Kidney tubule cell (primary cell): ENCODE data around the gene LMX1B.

Source experiments
- DNase-seq: peaks from one replicate; pipeline ENCODE4 v3.0.0-alpha.2; 2018; ENCODE audit warnings: low spot score

Gene LMX1B

GRCh38 chr9:126604059-126605055, 9.4 kb upstream of the LMX1B start:
- no peak for DNase-seq

DNA sequence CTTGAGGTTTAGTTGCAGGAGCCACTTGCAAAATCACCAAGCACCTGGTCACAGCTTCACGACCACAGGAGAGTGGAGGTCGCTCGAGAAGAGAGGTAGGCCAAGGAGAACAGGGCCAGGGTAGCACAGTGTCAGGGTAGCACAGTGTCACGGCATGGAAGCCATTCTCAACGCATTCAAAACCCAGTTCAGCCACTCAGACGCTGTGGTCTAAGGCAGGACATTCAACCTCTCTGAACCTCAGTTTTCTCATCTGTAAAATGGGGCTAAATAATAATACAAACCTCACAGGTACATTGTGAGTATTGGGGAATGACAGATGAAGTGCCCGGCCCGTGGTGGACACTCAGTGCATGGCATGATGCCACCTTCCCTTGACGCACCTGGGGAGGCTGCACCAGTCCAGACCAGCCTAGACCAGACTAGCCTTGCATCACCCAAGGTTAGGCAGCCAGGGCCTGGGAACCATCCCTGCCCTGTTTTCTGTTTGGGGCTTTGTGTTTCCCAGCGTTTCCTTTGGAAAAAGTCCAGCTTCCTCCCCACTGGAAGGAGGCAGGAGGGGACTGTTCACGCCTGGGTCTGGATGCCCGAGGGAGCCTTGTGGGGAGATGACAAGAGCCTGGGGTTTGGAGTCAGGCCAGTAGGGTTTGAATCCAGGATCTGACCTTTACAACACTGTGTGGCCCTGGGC, 7.8 kb upstream of the LMX1B start:
- no peak for DNase-seq

- DNase-seq = no peak
These were observed 7.3 kb upstream of the LMX1B start for GRCh38 chr9:126606483-126606870.

DNA sequence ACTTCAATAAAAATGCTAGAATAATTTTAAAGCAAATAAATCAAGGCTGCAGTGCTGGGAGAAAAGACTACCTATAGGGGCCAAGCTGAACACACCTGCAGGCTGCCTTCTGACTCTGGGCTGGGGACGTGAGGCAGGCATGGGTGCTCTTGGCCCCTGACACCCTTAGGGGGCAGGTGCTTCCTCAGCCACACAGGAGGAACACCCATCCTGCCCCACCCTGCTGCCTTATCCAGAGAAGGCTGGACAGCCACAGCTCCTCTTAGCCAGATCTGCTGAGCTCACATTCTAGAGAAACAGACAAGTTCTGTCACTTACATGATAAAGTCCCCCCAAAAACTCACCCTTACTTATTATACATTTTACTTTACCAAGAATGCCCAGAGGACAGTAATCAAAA, 6.6 kb upstream of the LMX1B start:
- no peak for DNase-seq

DNA sequence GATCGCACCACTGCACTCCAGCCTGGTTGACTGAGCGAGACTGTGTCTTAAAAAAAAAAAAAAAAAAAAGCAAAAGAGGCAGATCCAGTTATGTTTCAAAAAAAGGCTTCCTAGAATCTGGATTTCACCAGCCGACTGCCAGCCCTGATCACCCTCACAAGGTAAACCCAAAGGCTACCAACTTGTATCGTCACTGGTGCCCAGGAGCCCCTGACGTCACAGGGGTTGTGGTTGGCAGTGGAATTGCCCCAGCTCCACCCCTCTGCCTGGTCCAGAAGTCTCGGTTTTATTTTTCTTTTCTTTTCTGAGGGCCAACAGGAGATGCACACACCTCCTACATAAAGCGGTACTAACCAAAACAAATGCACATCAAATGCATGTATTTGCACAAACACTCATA, 6.0 kb upstream of the LMX1B start:
- DNase-seq = no peak

DNA sequence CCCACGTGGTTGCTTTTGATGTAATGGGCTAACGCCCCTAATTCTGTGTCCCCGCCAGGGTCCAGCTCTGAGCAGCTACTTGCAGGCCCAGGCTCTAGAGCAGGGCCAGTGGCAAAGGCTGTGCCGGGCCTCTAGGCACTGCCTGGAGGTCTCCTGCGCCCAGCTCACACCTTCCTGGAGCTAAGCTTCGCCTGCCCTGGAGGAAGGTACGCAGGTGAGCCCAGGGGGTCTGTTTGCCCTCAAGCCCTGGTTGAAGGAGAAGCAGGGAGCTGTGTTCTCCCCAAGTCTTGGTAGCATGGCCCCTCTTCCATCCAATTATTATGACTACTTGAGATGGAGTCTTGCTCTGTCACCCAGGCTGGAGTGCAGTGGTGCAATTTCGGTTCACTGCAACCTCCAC, 5.2 kb upstream of the LMX1B start:
- no peak for DNase-seq

- DNase-seq = no peak
These were observed 4.5 kb upstream of the LMX1B start for GRCh38 chr9:126609191-126609590.

GRCh38 chr9:126609711-126610388, 3.9 kb upstream of the LMX1B start:
- DNase-seq = no peak

DNA sequence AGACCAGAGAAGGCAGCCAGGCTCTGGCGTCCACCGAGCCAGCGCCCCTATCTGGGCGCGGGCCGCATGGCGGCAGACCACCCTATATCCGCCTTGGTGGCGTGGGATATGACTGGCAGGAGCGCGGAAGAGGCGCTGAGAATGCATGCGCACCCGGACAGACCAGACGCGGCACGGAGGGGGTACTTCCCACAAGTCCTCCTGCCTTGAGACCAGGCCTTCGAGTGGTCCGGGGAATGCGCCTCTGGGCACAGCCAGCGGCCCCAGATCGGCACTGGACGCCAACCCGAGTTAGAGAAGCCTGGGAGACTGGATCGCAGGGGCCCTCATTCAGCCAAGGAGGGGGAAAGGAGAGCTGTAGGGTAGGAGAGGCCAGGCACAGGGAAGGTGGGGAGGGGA, 2.5 kb upstream of the LMX1B start:
- DNase-seq = no peak

- DNase-seq = peak; percentile 57
These were observed 2.0 kb upstream of the LMX1B start for GRCh38 chr9:126611592-126612325.

DNA sequence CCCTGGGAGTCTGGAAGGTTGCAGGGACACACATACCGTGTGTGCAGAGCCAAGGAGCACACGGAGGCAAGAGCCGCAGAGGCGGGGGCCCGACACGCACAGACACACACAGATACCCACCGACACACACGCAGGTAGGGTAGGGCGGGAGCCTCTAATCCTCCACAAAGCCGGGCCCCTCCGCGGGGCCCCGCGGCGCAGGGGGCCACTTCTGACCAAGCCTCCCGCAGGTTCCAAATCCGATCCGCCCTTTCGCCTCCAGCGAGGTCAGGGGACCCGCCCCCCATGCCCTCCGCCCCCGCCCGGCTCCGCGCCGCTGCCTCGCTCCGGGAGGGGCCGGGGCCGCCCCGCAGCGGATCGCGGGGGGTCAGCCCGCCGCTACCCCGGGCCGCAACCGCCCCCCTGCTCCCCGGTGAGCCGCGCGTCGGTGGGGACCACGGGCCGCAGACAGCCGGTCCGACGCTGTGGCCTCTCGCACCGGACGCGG, 1.4 kb upstream of the LMX1B start:
- DNase-seq = no peak

- no peak for DNase-seq
These were observed 701 bp upstream of the LMX1B start for GRCh38 chr9:126612813-126613641.

DNA sequence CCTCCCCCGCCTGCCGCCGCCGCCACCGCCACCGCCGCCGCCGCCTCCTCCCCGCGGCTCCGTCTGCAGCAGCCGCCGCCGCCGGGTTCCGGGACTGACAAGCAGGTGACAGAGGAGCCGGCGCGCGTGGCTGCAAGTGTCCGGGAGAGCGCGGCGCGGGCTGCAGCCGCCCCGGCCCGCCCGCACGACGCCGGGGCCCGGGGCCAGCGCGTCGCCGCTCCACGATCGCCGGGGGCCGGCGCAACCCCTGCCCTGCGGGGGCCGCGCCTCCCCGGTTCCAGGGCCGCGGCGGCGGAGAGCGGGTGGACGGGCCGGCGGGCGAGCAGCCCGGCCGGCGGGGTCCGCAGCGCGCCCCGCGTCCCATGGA, 343 bp downstream of the LMX1B start:
- no peak for DNase-seq

DNA sequence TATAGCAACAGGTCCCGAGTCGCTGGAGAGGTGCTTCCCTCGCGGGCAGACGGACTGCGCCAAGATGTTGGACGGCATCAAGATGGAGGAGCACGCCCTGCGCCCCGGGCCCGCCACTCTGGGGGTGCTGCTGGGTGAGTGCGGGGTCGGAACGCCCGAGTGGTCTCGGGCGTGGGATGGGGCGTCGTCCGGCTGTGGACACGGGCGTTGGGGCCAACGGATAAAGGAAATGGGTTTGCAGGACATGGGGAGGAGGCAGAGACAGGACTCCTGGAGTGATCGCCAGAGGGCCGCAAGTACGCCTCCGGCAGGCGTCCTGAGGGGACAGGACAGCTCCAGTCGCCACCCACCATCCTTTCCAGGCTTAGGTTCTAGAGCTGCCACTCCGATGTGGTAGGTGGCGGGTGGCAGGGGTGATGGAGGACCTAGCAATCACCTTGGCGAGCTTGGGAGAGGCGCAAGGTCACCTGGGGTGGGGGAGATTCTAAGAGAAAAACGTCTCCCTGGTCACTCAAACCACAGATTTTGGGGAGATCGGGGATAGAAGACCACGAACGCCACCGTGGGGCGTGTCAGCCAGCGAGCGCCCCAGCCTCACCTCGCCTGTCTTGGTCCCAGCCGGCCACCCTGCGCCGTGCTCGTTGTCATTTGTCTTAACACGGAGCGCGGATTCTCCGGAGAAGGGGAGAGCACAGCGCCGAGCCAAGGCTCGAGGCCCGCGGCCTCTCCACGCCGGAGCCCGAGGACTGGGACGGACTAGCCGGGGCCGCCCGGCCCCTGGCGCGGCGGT, 922 bp downstream of the LMX1B start:
- no peak for DNase-seq

DNA sequence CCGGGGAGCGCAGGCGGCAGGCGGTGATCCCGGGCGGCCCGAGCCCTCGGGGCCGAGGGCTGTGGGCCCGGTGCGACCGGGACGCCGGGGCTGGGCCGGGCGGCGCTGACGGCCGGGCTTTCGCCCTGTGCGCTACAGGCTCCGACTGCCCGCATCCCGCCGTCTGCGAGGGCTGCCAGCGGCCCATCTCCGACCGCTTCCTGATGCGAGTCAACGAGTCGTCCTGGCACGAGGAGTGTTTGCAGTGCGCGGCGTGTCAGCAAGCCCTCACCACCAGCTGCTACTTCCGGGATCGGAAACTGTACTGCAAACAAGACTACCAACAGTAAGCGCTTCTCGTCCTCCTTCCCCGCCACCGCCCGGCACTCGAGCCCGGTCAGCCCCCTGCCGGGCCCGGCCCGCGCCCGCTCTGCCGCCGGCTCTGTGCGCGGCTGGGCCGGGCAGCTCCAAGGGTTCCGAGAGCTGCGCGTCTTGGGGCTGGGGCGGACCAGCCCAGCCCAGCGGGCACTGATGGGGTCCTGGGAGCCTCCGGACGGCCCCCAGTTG, 1.6 kb downstream of the LMX1B start:
- peak; percentile 45 for DNase-seq

DNA sequence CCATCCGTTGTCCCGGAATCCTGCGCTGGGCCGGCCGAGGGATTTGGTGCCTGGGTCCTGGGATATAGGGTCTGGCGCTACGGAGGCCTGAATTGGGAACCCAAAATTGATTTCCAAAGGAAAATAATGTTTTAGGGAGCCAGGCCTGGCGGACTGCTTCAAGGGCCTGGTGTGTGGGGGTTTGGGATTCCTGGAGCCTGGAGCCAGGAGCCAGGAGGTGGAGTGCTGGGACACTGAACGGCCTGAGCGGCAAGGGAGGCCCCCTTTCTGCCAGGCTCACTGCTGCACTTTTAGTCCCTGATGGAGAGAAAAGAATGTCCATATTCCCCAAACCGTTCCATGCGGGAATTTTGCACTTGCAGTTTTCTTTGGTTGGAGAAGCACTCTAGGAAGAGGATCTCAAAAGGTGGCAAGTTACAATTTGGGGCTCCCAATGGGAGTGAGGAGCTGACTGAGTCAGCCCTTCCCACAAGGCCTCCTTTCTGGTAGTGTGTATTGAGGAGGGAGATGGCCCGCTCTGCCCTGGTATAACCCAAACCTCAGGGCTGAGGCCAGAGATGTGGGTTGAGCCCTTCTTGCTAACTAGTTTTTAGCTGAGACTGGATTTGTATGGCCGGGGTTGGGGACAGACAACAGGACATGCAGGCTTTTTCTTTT, 2.2 kb downstream of the LMX1B start:
- no peak for DNase-seq

- no peak for DNase-seq
These were observed 2.8 kb downstream of the LMX1B start for GRCh38 chr9:126616521-126616976.

GRCh38 chr9:126617003-126617822, 3.5 kb downstream of the LMX1B start:
- no peak for DNase-seq

DNA sequence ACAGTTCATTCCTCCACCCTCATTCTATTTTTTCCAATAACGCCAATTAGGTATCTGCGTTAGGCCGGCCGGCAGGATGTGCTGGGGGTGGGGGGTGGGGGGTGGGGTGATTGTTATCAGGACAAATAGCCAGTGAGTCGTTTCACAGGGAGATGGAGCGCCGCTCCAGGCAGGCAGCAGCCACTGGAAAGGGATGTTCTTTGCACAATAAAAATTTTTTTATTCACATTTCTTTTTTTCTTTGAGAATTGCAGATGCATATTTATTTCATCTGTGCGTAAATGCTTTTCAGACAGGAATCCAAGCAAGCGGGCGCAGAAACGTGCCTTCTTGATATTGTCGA, 4.1 kb downstream of the LMX1B start:
- DNase-seq = no peak
